PFSK-1 (cell line): Measurements from ENCODE around the gene PRKAG2.

Source experiments
- FOXP2 ChIP-seq: optimal IDR thresholded peaks from 2 replicates; pipeline ENCODE3; 2011; ENCODE audit warnings: borderline replicate concordance, control low read depth, inconsistent platforms; ENCODE audit not compliant: insufficient read depth; ENCODE audit errors: extremely low read length, extremely low read depth
- POLR2AphosphoS5 ChIP-seq: IDR thresholded peaks from 2 replicates; pipeline ENCODE4 v1.6.1; 2012; ENCODE audit warnings: low read depth, mild to moderate bottlenecking, control low read depth, low read length, moderate library complexity
- REST ChIP-seq, 2 experiments: IDR thresholded peaks; 2 replicates each; pipeline versions ENCODE4 v1.6.1 to v1.8.0; 2011 to 2012; ENCODE audit warnings: low read depth in 2 of 2, low read length in 2 of 2, control low read depth in 1 of 2, inconsistent platforms in 1 of 2, mild to moderate bottlenecking in 1 of 2, moderate library complexity in 1 of 2; ENCODE audit not compliant: insufficient read depth in 1 of 2
- SIN3A ChIP-seq: IDR thresholded peaks from 2 replicates; pipeline ENCODE4 v1.6.1; 2012; ENCODE audit warnings: mild to moderate bottlenecking, low read length, moderate library complexity, borderline replicate concordance; ENCODE audit not compliant: insufficient read depth
- TAF1 ChIP-seq: IDR thresholded peaks from 2 replicates; pipeline ENCODE4 v1.6.1; 2012; ENCODE audit warnings: low read length, control low read depth, borderline replicate concordance; ENCODE audit not compliant: insufficient read depth

PRKAG2 gene

GRCh38 chr7:151768805-151769187 is 108.1 kb downstream of the PRKAG2 start:
- TF ChIP-seq REST (IDR thresholded peaks at IDR 0.05; ENCODE audit: insufficient read depth in 1 of 2, low read depth in 2 of 2, low read length in 2 of 2) (no peak), FOXP2 (no peak), POLR2AphosphoS5 (no peak), TAF1 (no peak), SIN3A (no peak)

GRCh38 chr7:151767557-151767956 is 109.4 kb downstream of the PRKAG2 start:
- TF ChIP-seq TAF1 (no peak), POLR2AphosphoS5 (no peak), FOXP2 (no peak), SIN3A (no peak), REST (IDR thresholded peaks at IDR 0.05; ENCODE audit: insufficient read depth in 1 of 2, low read depth in 2 of 2, low read length in 2 of 2) (no peak)

GRCh38 chr7:151764056-151764920 is 112.6 kb downstream of the PRKAG2 start:
- TF ChIP-seq SIN3A (no peak), FOXP2 (no peak), POLR2AphosphoS5 (no peak), REST (IDR thresholded peaks at IDR 0.05; ENCODE audit: insufficient read depth in 1 of 2, low read depth in 2 of 2, low read length in 2 of 2) (no peak), TAF1 (no peak)

- TF ChIP-seq POLR2AphosphoS5 (no peak), SIN3A (no peak), REST (IDR thresholded peaks at IDR 0.05; ENCODE audit: insufficient read depth in 1 of 2, low read depth in 2 of 2, low read length in 2 of 2) (no peak), FOXP2 (no peak), TAF1 (no peak)
Measured at GRCh38 chr7:151763420-151763984, 113.4 kb downstream of the PRKAG2 start.
